Brain microvascular endothelial cell (primary cell): Measurements from ENCODE around the gene CALHM3.

Source experiments
- DNase-seq: peaks from one replicate; pipeline ENCODE4 v3.0.0-alpha.2; 2020
- H3K27ac ChIP-seq: fragments of 250-450 bp; sonication (Bioruptor Pico); 2 replicates; pipeline ENCODE4 v1.5.1; 2020; ENCODE audit warnings: mild to moderate bottlenecking, moderate library complexity
- H3K27me3 ChIP-seq: fragments of 250-450 bp; sonication (Bioruptor Pico); replicated peaks from 2 replicates; pipeline ENCODE4 v1.5.1; 2020; ENCODE audit warnings: mild to moderate bottlenecking
- H3K36me3 ChIP-seq: fragments of 250-450 bp; sonication (Bioruptor Pico); replicated peaks from 2 replicates; pipeline ENCODE4 v1.5.1; 2020; ENCODE audit warnings: mild to moderate bottlenecking
- H3K4me3 ChIP-seq: 2 replicates; pipeline ENCODE4 v1.5.1; 2011; ENCODE audit warnings: low read depth, mild to moderate bottlenecking, control low read depth, low read length, moderate library complexity
- in situ Hi-C: cut with HindIII; loops from 2 replicates; pipeline ENCODE4 v1.10.0; 2017; ENCODE audit warnings: low sequenced_read_pairs, low pct_ligation_motif_present
- TF ChIP-seq, protein P1 (sequence below): IDR thresholded peaks from 2 replicates; pipeline ENCODE4 v1.5.1; 2011; ENCODE audit warnings: low read depth, mild to moderate bottlenecking, moderate library complexity, low read length, control low read depth, inconsistent platforms; ENCODE audit errors: missing control alignments

The CALHM3 gene

DNA sequence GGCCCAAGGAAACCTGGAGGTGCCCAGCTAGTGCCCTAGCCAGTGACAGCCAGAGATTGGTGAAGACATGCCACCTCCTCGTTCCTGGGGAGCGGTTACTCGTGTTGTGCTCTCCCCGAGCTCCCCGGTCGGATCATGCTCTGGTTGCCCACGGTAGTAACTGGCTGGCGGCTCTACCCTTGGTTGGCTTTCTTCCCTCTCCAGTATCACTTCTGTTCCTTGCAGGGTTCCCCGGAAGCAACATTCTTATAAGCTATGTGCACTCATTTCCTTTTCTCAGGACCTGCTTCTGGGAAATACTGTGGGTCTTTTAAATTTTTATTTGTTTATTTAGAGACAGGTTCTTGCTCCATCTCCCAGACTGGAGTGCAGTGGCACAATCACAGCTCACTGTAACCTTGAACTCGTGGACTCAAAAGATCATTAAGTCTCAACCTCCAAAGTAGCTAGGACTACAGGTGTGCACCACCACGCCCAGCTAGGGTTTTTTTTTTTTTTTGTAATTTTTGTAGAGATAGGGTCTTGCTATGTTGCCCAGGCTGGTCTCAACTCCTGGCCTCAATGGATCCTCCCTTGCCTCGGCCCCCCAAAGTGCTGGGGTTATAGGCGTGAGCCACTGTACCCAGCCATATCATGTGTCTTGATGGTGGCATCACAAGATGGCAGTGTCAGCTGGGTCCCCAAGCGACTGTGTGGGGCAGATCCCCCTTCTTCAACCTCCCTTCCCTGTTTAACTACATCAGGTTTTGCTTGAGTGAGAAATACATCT is 13.4 kb downstream of the CALHM3 start:
- Histone ChIP-seq H3K27ac (no peak overlapping the region), H3K36me3 (no peaks in the 10 kb centered on the region), H3K4me3 (no peak overlapping the region), H3K27me3 (peaks cover 3% of the 10 kb centered on the region)
- DNase-seq, result no peak
- in situ Hi-C loops, result no loop called here
- TF ChIP-seq, protein P1, sequence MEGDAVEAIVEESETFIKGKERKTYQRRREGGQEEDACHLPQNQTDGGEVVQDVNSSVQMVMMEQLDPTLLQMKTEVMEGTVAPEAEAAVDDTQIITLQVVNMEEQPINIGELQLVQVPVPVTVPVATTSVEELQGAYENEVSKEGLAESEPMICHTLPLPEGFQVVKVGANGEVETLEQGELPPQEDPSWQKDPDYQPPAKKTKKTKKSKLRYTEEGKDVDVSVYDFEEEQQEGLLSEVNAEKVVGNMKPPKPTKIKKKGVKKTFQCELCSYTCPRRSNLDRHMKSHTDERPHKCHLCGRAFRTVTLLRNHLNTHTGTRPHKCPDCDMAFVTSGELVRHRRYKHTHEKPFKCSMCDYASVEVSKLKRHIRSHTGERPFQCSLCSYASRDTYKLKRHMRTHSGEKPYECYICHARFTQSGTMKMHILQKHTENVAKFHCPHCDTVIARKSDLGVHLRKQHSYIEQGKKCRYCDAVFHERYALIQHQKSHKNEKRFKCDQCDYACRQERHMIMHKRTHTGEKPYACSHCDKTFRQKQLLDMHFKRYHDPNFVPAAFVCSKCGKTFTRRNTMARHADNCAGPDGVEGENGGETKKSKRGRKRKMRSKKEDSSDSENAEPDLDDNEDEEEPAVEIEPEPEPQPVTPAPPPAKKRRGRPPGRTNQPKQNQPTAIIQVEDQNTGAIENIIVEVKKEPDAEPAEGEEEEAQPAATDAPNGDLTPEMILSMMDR, result no peak

DNA sequence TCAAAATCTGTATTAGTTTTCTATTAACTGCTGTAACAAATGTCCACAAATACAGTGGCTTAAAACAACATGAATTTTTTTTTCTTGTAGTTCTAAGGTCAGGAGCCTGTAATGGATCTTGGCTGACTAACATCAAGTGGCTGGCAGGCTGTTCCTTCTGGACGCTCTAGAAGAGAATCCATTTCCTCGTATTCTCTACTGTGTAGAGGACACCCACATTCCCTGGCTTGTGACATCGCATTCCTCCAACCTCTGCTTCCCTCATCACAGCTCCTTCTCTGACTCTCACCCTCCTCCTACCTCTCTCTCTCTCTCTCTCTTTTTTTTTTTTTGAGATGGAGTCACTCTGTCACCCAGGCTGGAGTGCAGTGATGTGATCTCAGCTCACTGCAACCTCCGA is 15.5 kb downstream of the CALHM3 start:
- TF ChIP-seq, protein P1, result no peak
- H3K27me3 ChIP-seq, result peaks cover 3% of the 10 kb centered on the region
- H3K27ac ChIP-seq, result no peak overlapping the region
- H3K4me3 ChIP-seq, result no peak overlapping the region
- no peak for DNase-seq
- in situ Hi-C loops, result no loop called here
- no peaks in the 10 kb centered on the region for H3K36me3 ChIP-seq

DNA sequence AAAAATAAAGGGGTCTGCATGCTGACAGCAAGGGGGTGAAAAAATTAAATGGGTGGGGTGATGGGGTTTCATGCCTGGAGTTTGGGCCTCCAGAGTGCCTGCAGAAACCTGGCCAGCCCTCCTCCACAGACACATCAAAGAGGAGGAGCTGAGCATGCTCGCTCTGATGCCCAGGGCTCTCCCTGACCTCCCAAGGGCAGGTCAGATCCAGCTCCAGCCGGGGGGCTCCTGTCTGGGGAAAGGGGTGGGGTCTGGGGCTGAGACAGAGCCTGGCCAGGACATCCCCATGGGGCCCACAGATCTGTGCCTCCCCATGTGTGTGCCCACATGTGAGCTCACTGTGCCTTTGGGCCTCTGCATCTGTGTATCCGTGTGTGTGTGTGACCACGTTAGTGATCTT is 19.4 kb downstream of the CALHM3 start:
- TF ChIP-seq, protein P1, result no peak
- Histone ChIP-seq H3K27ac (no peak overlapping the region), H3K36me3 (no peaks in the 10 kb centered on the region), H3K27me3 (peaks cover 3% of the 10 kb centered on the region), H3K4me3 (no peak overlapping the region)
- DNase-seq, result no peak
- in situ Hi-C loops, result no loop called here

DNA sequence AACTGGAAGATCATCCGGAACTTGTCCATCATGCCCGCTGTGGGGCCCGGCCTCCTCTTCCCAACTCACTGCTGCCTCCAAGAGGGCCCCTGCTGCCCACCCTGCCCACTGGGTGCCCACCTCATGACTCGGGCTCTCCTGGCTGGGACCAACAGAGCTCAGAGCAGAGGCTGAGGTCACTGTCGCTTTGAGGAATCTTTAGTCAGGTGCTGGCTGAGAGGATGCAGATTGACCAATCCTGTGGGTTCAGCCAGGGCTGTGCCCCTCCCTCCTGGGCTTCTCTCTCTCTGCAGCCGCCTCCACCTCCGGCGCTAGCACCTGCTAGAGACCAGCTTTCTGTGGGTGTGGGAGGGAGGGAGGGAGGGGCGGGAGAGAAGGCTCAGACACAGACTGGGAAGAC is 20.3 kb downstream of the CALHM3 start, which contains the start of gene CALHM1:
CALHM1 (minus strand) TSS at position 181 of the 400 bp plus-strand sequence; CDS start at position 32, 149 bp downstream.
- H3K27me3 ChIP-seq, result no peaks in the 10 kb centered on the region
- no peak within 1 kb of the TSS for H3K27ac ChIP-seq
- TF ChIP-seq, protein P1, result no peak
- in situ Hi-C loops, result no loop called here
- DNase-seq, result no peak
- no peak within 1 kb of the TSS for H3K4me3 ChIP-seq
- no peaks in the 10 kb centered on the region for H3K36me3 ChIP-seq

DNA sequence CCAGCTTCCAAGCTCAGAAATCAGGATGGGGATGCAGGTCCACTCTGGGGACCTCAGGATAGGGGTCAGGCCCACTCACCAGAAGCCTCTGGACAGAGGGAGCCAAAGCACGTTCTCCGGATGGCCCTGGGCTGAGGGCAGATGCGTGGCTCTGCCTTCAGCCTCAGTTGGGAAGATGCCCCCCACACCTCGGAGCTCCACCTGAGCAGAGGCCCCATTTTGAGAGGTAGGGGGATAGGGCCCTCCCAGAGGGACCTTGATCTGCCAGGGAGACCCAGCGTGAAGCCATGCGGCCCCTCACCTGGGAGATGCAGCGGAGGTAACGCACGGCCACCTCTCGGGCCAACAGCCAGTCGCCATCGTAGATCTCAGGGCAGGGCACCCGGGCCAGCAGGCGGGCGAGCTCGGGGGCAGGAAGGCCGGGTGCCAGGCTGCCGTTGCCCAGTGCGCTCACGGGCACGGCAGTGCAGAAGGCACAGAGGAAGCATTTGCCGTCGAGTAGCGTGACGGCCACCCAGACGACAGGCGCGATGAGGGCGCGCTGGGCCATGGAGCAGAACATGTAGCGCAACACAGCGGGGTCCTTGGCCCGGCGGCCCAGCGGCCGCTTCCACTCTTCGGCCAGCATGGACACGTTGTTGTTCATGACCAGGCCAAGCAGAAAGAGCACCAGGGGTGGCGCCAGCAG is 21.0 kb downstream of the CALHM3 start:
- Histone ChIP-seq H3K27ac (no peak overlapping the region), H3K4me3 (no peak overlapping the region), H3K27me3 (no peaks in the 10 kb centered on the region), H3K36me3 (no peaks in the 10 kb centered on the region)
- TF ChIP-seq, protein P1, result no peak
- in situ Hi-C loops, result no loop called here
- DNase-seq, result no peak
